Kidney (tissue), 14 donors: Measurements from ENCODE around the gene METTL15. TPM values are rescaled to one million over a fixed set of nuclear protein-coding genes. Genes with fewer than 3 reads are reported as not detected.

ENCODE experiments used
- DNase-seq, 5 donors: peaks; one replicate each; pipeline ENCODE4 v3.0.0-alpha.2; 2013 to 2020
- FAIRE-seq: peaks from 2 replicates; lab custom pipeline; 2012; peaks lifted over from hg19 to GRCh38; lab: Jason Lieb, UNC
- H3K27ac ChIP-seq, 2 donors: one replicate each; pipeline ENCODE4 v1.7.0; 2013; ENCODE audit warnings: low read depth in 2 of 2, low read length in 2 of 2, inconsistent platforms in 1 of 2
- H3K27me3 ChIP-seq: one replicate; pipeline ENCODE4 v1.7.1; 2013; ENCODE audit warnings: low read length, inconsistent platforms; ENCODE audit not compliant: control insufficient read depth, insufficient read depth
- H3K36me3 ChIP-seq, 3 donors: one replicate each; pipeline versions ENCODE4 v1.7.0 to v1.7.1; 2013; ENCODE audit warnings: low read length in 3 of 3, control low read depth in 1 of 3, inconsistent platforms in 1 of 3; ENCODE audit not compliant: insufficient read depth in 3 of 3, control insufficient read depth in 2 of 3
- H3K4me1 ChIP-seq, 3 donors: one replicate each; pipeline versions ENCODE4 v1.7.0 to v1.7.1; 2013; ENCODE audit warnings: low read length in 3 of 3, inconsistent platforms in 1 of 3, low read depth in 1 of 3; ENCODE audit not compliant: control insufficient read depth in 2 of 3, insufficient read depth in 2 of 3
- H3K4me3 ChIP-seq, 3 donors: one replicate each; pipeline versions ENCODE4 v1.7.0 to v1.8.1; 2013; ENCODE audit warnings: low read length in 3 of 3, control low read depth in 1 of 3, inconsistent platforms in 1 of 3
- H3K9ac ChIP-seq, 3 donors: one replicate each; pipeline versions ENCODE4 v1.7.0 to v1.7.1; 2013; ENCODE audit warnings: low read length in 3 of 3, control low read depth in 1 of 3, inconsistent platforms in 1 of 3
- H3K9me3 ChIP-seq, 3 donors: one replicate each; pipeline versions ENCODE4 v1.7.0 to v1.7.1; 2013; ENCODE audit warnings: low read length in 3 of 3, control low read depth in 1 of 3, inconsistent platforms in 1 of 3; ENCODE audit not compliant: control insufficient read depth in 2 of 3, insufficient read depth in 1 of 3
- CTCF ChIP-seq: IDR thresholded peaks from 3 replicates; pipeline ENCODE4 v1.5.1; 2012; ENCODE audit warnings: mild to moderate bottlenecking, moderate library complexity, borderline replicate concordance; ENCODE audit not compliant: insufficient read depth; ENCODE audit errors: extremely low read depth
- intact Hi-C: fragments of 100-400 bp; cut with DNase I; formaldehyde crosslinking; loops from one replicate; pipeline ENCODE4 v1.11.1; 2022
- polyA plus RNA-seq: library from polyadenylated mRNA; stranded (reverse); fragments of 350-450 nt; fragmentation: Illumina TruSeq; extraction: RNeasy Lipid Tissue Mini Kit (QIAGEN cat#74804); gene quantifications from one replicate; pipeline ENCODE4 v1.2.3, GENCODE V29; 2014; ENCODE audit warnings: low read depth, low replicate concordance; ENCODE audit not compliant: insufficient read depth
- total RNA-seq: library from RNA; stranded (reverse); fragmentation: NEBNext Ultra II Directional; extraction: Animal tissue kit (Norgen Biotek cat#: 25700); gene quantifications from one replicate; pipeline ENCODE4 v1.2.1, GENCODE V29; 2021
- donor health status: control.
- donor health status: control.
- donor health status: control.
- donor health status: control.
- donor health status: control.
- donor health status: DM: yes; HTN: yes; CAD: no.
- donor health status: Normal renal cell carcinoma (clear cell type).

The METTL15 gene
- total and polyA plus RNA-seq, 2 donors from 2014 or later = 6.4 to 14.7 TPM

- H3K9ac ChIP-seq = no peak overlapping the region
- no peaks in the 10 kb centered on the region for H3K9me3 ChIP-seq
- no peak overlapping the region for H3K27ac ChIP-seq
- H3K4me1 ChIP-seq = no peaks in the 10 kb centered on the region
- no peaks in the 10 kb centered on the region for H3K27me3 ChIP-seq
- no peak overlapping the region for H3K4me3 ChIP-seq
- intact Hi-C loops = no loop called here
- FAIRE-seq (no peak), DNase-seq (no peak)
- no peaks in the 10 kb centered on the region for H3K36me3 ChIP-seq
- TF ChIP-seq CTCF = no peak
Measured at GRCh38 chr11:28347371-28347770, 239.2 kb downstream of the METTL15 start.

GRCh38 chr11:28350216-28350615, 242.0 kb downstream of the METTL15 start:
- Histone ChIP-seq H3K4me3 (no peak overlapping the region), H3K27ac (no peak overlapping the region), H3K9me3 (no peaks in the 10 kb centered on the region), H3K27me3 (no peaks in the 10 kb centered on the region), H3K9ac (no peak overlapping the region), H3K4me1 (no peaks in the 10 kb centered on the region), H3K36me3 (no peaks in the 10 kb centered on the region)
- no peak for TF ChIP-seq CTCF
- DNase-seq (no peak), FAIRE-seq (no peak)
- intact Hi-C loops = no loop called here

GRCh38 chr11:28353991-28354390, 245.8 kb downstream of the METTL15 start:
- no peak for FAIRE-seq
- TF ChIP-seq CTCF = no peak

More at GRCh38 chr11:28353991-28354390, 245.8 kb downstream of the METTL15 start:
- Histone ChIP-seq H3K4me1 (no peaks in the 10 kb centered on the region), H3K36me3 (no peaks in the 10 kb centered on the region), H3K27ac (no peak overlapping the region), H3K9me3 (no peaks in the 10 kb centered on the region), H3K9ac (no peak overlapping the region), H3K27me3 (no peaks in the 10 kb centered on the region), H3K4me3 (no peak overlapping the region)
- no peak for DNase-seq
- intact Hi-C loops = no loop called here
